Chondrocyte (in vitro differentiated cells): ENCODE results near the gene SLC35E4. TPM values are rescaled to one million over a fixed set of nuclear protein-coding genes. Genes with fewer than 3 reads are reported as not detected.
"Not testable (repeated sequence)": the region's sequence is repeated elsewhere in the genome, so short reads cannot be mapped to it uniquely, and the experiment has no call there.

Source experiments
- DNase-seq: peaks from one replicate; pipeline ENCODE4 v3.0.0; 2021; ENCODE audit warnings: mixed read lengths, low spot score
- H3K27ac Mint-ChIP-seq: one replicate; pipeline ENCODE4 v1.8.0; 2021; ENCODE audit warnings: mild to moderate bottlenecking, moderate library complexity, mixed read lengths; ENCODE audit not compliant: unreplicated experiment
- H3K27me3 Mint-ChIP-seq: 2 replicates; pipeline ENCODE4 v1.8.0; 2021; ENCODE audit warnings: low read depth, mixed read lengths
- H3K36me3 Mint-ChIP-seq: 2 replicates; pipeline ENCODE4 v1.8.0; 2021; ENCODE audit warnings: low read depth, mixed read lengths
- H3K4me1 Mint-ChIP-seq: 2 replicates; pipeline ENCODE4 v1.8.0; 2021; ENCODE audit warnings: low read depth, mild to moderate bottlenecking, mixed read lengths
- H3K4me3 Mint-ChIP-seq: one replicate; pipeline ENCODE4 v1.8.0; 2021; ENCODE audit warnings: mild to moderate bottlenecking, moderate library complexity, mixed read lengths; ENCODE audit not compliant: unreplicated experiment
- H3K9me3 Mint-ChIP-seq: 2 replicates; pipeline ENCODE4 v1.8.0; 2021; ENCODE audit warnings: low read depth, mixed read lengths
- CTCF ChIP-seq: fragments of 200-600 bp; sonication (generic); IDR thresholded peaks from 2 replicates; pipeline ENCODE4 v1.5.0; 2021; ENCODE audit warnings: antibody characterized with exemption, mild to moderate bottlenecking, moderate library complexity
- total RNA-seq: library from RNA; stranded (reverse); gene quantifications from 3 replicates; pipeline ENCODE4 v1.2.1, GENCODE V29; 2021

The SLC35E4 gene
- total RNA-seq, 1 donor from 2014 or later = 7.6 TPM

- no peak overlapping the region for H3K27ac Mint-ChIP-seq
- no peak for TF ChIP-seq CTCF
- DNase-seq = no peak
- H3K27me3 Mint-ChIP-seq = no peaks in the 10 kb centered on the region
- H3K4me3 Mint-ChIP-seq = no peak overlapping the region
- peaks cover 18% of the 10 kb centered on the region for H3K4me1 Mint-ChIP-seq
- no peaks in the 10 kb centered on the region for H3K9me3 Mint-ChIP-seq
- H3K36me3 Mint-ChIP-seq = peaks cover 2% of the 10 kb centered on the region
Measured at GRCh38 chr22:30626413-30626812, 9.2 kb upstream of the SLC35E4 start.

- Mint-ChIP-seq H3K4me1 (peaks cover 18% of the 10 kb centered on the region), H3K36me3 (no peaks in the 10 kb centered on the region), H3K9me3 (no peaks in the 10 kb centered on the region), H3K27ac (no peak overlapping the region), H3K27me3 (no peaks in the 10 kb centered on the region), H3K4me3 (no peak overlapping the region)
- TF ChIP-seq CTCF = no peak
- no peak for DNase-seq
Measured at GRCh38 chr22:30627471-30627870, 8.1 kb upstream of the SLC35E4 start.

GRCh38 chr22:30628491-30628890 is 7.1 kb upstream of the SLC35E4 start:
- Mint-ChIP-seq H3K36me3 (no peaks in the 10 kb centered on the region), H3K27ac (no peak overlapping the region), H3K4me1 (peaks cover 18% of the 10 kb centered on the region), H3K9me3 (no peaks in the 10 kb centered on the region), H3K4me3 (no peak overlapping the region), H3K27me3 (no peaks in the 10 kb centered on the region)
- no peak for DNase-seq
- no peak for TF ChIP-seq CTCF

- H3K4me1 Mint-ChIP-seq = peaks cover 33% of the 10 kb centered on the region
- H3K27me3 Mint-ChIP-seq, DNase-seq, H3K4me3 Mint-ChIP-seq, H3K9me3 Mint-ChIP-seq, H3K36me3 Mint-ChIP-seq, H3K27ac Mint-ChIP-seq: not testable (repeated sequence)
Measured at GRCh38 chr22:30631469-30631868, 4.1 kb upstream of the SLC35E4 start.

GRCh38 chr22:30634471-30635233 is 929 bp upstream of the SLC35E4 start:
- H3K4me3 Mint-ChIP-seq = peak overlapping the region; percentile 85
- DNase-seq = no peak

More at GRCh38 chr22:30634471-30635233, 929 bp upstream of the SLC35E4 start:
- Mint-ChIP-seq H3K4me1 (peaks cover 26% of the 10 kb centered on the region), H3K36me3 (no peaks in the 10 kb centered on the region), H3K27ac (peak overlapping the region; percentile 90), H3K9me3 (no peaks in the 10 kb centered on the region), H3K27me3 (no peaks in the 10 kb centered on the region)
- peak; percentile 96 for TF ChIP-seq CTCF
